GM18519 (cell line): ENCODE data around the gene ITGB6.

Source experiments
- ATAC-seq: cut with Tn5 transposase; IDR thresholded peaks from one replicate; pipeline ENCODE4 v1.9.1; 2021; ENCODE audit warnings: mild to moderate bottlenecking, moderate library complexity; ENCODE audit not compliant: unreplicated experiment, low FRiP score

The ITGB6 gene, protein sequence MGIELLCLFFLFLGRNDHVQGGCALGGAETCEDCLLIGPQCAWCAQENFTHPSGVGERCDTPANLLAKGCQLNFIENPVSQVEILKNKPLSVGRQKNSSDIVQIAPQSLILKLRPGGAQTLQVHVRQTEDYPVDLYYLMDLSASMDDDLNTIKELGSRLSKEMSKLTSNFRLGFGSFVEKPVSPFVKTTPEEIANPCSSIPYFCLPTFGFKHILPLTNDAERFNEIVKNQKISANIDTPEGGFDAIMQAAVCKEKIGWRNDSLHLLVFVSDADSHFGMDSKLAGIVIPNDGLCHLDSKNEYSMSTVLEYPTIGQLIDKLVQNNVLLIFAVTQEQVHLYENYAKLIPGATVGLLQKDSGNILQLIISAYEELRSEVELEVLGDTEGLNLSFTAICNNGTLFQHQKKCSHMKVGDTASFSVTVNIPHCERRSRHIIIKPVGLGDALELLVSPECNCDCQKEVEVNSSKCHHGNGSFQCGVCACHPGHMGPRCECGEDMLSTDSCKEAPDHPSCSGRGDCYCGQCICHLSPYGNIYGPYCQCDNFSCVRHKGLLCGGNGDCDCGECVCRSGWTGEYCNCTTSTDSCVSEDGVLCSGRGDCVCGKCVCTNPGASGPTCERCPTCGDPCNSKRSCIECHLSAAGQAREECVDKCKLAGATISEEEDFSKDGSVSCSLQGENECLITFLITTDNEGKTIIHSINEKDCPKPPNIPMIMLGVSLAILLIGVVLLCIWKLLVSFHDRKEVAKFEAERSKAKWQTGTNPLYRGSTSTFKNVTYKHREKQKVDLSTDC

DNA sequence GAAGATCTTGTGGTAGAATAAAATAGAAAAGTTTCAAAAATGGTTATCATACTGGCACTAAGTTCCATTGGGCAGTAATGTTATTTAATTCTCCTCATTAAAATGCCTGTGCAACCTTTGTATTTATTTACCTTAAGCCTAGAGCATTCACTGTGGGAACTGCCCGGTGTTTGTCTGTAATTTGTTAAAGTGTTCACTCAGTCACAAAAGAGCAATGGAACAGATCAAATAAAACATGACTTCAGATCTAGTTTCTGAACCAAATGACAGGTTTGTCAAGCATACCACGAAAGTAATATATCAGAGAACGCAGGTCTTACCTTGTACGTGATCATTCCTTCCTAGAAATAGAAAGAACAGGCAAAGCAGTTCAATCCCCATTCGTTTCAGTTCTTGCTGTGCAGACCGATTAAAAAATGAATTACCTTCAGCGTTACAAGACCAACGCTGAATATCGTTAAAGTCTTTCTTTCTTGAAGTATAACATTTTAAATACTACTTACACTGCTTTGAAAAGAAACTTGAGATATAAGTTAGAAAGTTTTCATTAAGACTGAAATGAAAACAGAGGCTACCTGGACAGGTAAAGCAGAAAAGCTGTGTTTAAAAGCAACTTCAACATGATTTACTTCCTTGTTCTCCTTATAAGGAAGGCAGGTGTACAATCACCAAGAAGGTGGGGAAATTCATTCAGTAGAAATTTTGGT, at the start of gene ITGB6:
Gene ITGB6 (minus strand): TSS at position 590 of the 707 bp plus-strand sequence. CDS start 209 bp downstream, at position 381.
- ATAC-seq = no peak

DNA sequence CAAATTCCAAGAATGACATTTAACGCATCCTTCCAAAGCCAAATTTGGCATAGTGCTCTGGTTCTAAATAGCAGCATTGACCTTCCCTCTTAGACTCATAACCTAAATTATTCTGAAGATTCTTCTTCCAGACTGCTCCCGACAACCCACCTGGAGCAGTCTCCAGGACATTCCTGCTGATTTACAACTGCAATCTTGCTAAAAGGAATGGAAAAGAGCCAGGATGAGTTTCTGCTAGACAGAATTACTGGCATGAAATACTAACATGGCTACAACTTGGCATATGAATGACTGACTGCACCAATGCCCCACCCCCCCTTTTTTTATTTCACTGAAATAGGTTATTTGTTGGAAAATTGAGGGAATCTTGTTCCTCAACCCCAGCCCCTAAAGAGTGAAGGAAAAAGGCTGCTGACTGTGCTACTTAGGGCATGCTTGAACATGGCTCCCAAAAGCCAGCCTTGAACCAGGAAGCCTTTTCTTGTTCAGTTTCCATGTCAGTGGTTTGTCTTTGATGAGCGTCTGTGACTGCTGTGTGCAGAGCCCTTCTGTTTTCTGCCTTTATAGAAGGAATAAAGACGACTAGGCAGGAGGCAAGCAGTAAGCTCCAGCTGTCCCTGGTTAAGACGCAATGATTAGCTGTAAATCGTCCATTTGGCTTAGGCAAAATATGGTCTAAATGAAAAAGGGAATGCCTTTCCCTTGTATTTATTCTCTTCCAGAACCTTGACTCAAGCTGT, 47.4 kb upstream of the ITGB6 start:
- no peak for ATAC-seq

DNA sequence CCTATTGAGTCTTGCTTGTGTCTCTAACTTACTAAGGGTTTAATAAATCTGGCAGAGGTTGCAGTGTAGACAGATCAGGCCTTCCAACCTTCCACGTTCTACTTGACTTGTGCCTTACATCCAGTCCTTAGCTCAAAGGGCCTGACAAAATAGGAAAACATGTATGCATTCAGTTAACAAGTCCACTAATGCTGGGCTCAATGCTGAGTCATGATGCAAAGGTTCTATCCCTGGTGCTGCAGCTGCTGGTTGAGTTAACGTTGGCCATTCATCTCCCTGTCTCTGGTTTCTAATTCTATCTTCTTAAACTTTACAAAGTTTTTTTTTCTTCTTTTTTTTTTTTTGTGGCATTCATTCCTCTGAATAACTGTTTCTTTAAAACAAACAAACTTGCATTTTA, 46.3 kb upstream of the ITGB6 start:
- no peak for ATAC-seq

DNA sequence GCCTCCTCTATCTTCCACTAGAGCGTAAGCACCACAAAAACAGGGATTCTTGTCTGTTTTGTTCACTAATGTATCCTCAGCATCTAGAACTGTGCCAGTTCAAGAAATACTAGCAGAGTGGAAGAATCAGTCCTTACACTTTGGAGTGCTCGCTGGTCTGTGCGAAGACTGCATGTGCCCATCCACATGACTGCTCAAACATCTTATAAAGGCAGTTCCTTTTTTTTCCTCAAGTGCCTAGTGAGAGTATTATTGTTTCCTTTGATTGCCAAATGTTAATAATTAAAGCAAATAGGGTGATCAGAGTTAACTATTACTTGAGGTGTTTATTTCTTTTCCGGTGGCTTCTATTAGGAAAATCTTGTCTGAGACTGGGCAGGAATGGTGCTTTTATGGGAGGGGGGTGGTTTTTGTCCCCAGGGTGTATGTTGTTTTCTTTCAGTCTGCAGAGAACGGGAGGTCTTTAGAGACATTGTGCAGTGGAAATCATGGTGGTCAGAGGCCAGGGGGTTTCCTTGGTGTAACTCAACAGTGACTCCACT, 45.6 kb upstream of the ITGB6 start:
- ATAC-seq = no peak

DNA sequence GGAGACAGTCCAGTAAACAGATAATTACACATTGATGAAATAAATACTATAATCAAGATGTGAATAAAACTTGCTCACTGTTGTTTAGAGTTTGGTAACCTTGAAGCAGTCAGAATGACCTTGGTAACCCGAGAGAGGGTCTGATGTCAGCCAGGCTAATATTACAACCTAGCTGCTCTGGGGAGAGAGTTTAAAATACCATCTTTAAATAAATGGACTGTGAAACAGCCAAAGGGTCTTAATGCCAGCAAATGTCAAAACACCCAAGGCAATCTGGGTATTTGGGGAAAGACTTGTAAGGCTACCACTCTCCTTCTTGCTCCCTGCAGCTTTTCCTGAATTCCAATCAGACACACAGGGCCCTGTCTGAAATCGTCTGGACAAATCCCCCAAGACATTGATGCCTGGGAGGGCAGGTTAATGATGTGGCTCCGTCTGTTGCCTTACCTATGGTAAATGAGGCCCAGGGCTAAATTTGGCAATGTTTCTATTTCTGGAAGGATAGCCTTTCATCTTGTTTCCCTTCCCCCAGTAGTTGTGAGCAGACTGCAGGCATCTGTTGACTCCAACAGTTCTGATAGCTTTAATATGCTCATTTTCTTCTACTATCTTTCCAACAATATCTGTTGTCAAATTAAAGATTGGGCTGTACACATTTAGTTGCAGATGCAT, 43.0 kb upstream of the ITGB6 start:
- no peak for ATAC-seq

DNA sequence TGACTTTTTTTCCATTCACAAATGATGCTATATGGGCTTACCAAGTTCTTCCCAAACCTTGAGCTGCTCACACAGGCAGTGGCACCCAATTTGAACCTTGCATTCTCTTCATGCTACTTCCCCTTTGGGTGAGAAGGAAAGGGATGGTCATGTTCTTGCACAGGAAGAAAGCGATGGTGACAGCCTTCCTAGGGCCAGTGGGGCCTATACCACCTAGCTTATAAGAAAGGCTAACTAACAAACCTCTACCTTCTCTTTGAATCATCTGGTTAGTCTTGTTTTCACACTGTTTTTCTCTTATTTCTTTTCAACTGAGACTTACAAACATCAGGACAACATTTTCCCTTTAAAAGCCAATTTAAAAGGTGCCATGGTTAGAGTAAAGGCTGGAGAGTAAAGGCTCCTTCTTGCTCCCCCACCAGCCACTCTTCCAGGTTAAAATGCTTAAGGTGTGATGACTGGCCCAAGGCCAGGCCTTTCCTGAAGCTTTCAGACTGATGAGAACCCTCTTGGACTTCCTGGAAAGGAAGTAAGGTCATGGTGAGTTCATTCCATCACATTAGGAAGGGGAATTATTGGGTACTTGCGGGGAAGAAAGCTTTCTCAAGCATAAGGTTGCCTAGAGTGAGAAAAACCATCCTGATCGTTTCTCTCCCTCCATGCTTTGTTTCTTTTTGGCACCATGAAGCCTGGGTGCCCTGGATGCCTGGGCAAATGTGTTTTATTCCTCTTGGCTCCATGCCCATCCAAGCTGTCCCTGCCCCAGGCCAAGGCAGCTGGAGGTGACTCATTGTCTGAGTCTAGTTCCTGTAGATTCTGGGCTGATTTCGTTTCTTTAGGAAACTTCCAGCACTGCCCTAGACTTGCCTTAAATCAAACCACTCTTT, 41.4 kb upstream of the ITGB6 start:
- no peak for ATAC-seq

DNA sequence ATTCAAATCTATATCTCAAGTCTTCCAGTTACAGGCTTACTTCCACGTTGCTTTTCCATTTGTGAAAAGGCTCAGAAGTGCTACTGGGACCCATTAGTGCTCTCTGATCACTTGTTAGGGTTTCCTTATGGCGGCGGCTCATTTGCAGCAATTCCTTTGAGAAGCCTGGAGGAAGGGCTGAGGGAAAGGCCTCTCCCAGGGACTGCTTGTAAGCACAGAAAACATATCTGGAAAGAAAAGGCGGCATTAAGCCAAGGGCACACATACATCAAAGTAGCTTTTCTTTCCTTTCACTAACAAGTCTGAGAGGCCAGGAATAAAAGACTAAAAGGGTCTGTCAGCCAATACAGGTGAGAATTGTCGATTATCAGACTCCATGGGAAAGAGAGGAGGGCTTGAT, 39.4 kb upstream of the ITGB6 start:
- no peak for ATAC-seq

DNA sequence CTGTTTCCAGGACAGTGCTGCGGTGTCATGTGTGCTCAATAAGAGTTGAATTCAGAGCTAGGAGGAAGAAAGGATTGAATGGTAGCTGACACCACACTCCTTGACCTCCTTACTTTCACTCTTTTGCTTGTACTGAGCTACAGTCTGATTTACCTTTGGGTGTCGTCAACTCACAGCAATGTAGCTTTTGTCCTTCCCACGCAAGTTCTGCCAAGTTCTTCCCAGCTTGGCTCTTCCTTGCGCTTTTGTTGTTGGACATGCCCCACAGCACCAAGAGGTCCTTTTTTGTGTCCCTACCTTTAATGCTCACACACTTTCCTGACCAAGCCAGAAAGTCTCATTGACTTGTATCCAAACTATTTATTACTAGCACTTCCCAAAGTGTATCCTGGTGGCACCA, 38.3 kb upstream of the ITGB6 start:
- no peak for ATAC-seq

DNA sequence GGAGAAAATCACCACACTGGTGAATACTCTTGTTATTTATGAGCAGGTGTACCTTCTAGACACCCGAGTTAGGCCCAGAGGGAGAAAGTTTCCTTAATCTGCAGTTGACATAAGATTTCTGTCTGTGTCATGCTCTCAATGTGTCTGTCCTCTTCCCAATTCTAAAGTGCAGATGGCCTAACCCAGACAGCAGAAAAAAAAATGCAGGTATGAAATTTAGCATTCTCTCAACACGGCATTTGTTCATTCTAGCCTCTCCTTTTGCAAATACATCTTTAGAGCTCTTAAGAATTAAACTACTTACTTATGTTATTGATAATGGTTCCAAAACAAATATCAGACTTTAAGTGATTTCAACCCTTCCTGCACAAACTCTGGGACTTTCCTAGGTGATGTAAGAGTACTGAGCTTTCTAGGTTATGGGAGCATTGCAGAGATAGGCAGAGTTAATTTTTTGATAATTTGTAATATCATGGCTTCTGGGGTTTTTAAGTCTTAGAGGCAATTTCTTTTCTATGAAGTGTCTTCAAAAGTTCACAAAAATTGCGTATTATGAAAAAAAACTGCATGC, 32.9 kb upstream of the ITGB6 start:
- no peak for ATAC-seq

DNA sequence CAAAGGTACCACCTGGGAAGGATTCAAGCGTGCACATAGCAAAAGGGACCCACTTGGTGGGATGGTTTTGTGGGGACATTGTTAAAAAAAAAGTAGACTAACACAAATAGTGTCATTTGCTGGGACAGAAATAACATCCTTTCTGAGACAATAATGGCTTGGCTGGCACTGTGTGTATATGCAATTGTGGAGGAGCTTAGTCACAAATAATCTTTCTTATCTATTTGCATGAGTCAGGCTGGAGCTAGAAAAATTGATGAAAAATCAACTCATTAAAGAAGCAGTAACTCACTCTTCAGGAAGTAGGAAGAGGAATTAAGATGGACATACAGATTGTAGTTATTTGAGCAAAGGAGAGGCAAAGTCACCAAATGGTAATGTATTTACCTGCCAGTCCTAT, 29.5 kb upstream of the ITGB6 start:
- ATAC-seq = no peak

DNA sequence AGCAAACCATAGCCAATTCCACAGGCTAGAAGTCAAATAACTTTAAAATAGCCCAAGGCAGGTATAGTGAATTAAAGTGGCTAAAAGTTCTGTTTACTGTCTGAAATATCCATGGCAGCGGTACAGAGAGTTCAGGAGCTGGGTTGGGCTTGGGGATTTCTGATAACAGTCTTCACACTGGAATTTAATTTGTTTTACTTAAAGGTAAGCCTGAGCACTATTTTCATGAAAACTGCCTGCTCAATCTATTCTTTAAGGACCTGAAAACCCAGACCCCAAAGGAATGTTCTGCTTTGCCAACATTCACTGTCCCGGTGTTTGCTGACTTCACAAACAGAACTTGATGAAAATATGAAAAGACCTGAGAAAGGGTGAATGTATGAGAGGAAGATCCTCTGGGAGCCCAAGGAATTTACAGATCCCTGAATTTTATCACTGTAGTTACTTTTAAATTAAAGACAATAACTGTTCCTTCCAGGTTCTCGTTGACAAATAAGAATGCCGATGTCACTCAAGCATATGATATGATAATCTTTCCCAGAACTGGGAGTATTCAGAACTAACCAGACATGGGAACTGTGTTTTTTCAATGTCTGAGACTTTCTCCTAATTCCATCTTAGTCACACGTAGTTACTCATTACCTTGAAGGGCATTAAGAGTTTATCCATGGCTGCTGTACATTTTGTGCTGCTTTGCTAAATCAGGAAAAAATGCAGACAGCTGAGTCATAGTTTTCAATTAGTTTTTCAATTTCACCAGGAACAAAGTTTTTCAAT, 28.3 kb upstream of the ITGB6 start:
- no peak for ATAC-seq

DNA sequence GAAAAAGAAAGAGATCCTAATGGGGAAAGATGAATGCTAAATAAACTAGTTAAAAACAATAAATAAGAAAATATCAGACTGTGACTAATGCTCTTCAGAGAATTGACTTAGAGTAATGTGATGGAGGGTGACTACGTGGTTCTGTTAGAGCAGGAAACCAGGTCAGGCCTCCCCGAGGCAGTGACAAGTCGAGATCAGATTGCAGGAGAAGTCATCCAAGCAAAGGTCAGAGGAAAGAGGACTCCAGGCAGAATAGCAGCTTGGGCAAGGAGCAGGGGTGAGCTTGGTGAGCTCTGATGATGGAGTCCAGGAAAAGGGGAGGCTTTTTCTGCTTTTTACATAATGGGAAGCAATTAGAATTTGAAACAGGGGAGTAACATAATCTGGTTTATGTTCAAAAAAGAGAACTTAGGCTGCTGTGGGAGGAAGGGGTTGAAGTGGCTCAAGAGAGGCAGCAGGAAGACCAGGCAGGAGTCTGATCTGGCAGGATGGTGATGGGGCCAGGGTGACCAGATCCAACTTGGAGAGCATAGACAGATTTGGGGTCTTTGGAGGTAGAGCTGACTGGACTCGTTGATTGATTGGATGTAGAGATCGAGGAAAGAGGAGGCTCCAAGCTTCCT, 27.3 kb upstream of the ITGB6 start:
- ATAC-seq = no peak

DNA sequence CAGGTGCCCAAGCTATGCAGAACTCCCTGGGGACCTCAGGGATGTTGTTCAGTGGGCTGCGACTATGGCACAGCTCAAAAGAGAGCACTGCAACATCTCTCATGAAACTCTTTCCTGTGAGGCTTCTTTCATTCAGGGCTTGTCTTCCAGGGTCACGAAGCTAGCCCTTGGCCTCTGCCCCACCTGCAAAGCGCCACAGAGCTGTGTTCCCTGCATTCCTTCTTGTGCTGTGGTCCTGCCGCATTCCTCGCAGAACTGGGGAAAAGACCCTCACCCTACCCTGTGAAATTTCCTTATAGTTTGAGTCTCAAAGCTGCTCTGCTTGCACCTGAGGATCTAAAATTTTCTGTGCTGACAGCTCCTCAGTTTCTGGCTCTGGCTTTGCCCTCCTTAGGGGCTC, 26.3 kb upstream of the ITGB6 start:
- ATAC-seq = no peak

DNA sequence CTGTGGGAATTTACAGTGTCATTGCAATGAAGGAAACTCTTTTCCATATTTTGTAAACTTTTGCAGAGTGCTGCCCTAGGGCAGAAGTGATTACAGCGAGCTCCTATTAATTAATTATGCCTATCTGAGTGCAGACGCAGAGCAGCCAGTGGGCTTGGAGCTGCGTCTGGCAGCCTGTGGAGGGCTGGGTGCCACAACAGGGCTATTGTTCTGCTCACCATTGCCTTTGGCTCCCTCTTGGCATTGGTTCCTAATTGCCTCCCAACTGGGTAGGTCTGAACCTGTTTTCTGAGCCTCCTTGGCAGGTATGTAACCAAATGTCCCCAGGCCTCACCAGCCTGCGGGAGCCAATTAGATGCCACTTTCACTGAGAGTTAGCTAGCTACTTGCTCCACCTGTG, 25.6 kb upstream of the ITGB6 start:
- no peak for ATAC-seq

DNA sequence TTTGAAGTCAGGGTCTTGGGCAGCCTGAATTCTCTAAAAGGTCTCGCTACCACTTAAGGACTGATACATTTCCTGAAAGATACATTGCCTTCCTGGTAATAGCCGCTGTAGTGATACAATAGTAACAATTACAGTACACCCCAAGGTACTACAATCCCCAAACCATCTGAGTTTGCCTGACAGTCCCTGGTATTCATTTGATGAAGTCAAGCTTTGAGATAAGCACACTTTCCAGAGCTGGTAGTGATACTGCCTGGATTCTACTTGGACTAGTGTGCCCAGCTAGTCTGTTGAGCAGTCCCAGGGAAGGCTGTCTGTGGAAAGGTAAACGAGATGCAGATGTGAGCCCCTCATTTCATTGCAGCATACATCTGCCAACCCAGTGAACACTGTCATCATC, 24.4 kb upstream of the ITGB6 start:
- ATAC-seq = peak; percentile 9

DNA sequence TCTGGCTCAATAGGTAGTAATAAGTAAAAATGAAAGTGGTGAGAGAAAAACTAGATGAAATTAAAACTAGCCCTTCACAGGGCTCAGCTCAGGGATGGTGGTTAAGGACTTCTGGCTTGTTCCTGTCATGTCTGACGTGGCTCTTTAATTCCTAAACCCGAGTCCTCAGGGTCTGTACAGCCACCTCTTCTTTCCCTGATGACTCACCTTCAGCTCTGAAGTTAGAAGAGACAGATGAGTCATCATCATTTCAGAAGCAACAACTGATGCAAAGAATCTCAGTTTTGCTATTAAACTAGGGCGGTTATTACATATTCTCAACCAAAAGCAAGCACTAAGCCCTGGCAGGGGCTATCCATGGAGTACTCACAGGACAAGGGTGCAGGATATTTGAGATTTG, 24.0 kb upstream of the ITGB6 start:
- ATAC-seq = peak; percentile 96

DNA sequence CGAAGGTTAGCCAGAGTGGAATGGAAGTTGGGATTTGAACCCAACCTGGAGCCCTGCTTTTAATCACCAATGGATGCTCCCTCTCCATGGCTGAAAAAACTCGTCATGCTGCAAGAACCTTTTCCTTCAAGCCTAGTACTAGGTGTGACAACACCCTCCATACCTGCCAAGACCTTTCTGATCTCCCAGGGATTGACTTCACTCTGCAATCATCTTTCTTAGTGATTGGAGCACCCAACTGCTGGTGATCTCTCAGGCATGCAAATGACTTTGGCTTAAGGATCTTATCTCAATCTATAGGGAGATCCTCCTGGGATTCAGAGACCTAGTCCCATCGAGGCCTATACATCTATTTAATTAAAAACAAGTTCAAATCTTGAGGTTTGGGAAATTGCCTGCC, 23.5 kb upstream of the ITGB6 start:
- no peak for ATAC-seq
